Aorta (tissue), 5 donors: Measurements from ENCODE around the gene NFATC1. TPM values are rescaled to one million over a fixed set of nuclear protein-coding genes. Genes with fewer than 3 reads are reported as not detected.

Experiments used
- ATAC-seq: fragments of 200-7000 bp; cut with Tn5 transposase; one replicate; pipeline ENCODE4 v1.9.1; 2022; ENCODE audit warnings: moderate library complexity; ENCODE audit not compliant: low FRiP score
- DNase-seq, 2 donors: peaks; one replicate each; pipeline ENCODE4 v3.0.0-alpha.2; 2020
- H3K27ac ChIP-seq, 2 donors: one replicate each; pipeline ENCODE4 v1.5.1; 2013; ENCODE audit warnings: low read length in 2 of 2, mild to moderate bottlenecking in 2 of 2, moderate library complexity in 2 of 2, control low read depth in 1 of 2, inconsistent platforms in 1 of 2, low read depth in 1 of 2
- H3K27me3 ChIP-seq, 2 donors: one replicate each; pipeline ENCODE4 v1.6.1; 2013; ENCODE audit warnings: control low read depth in 1 of 2, low read length in 1 of 2, mild to moderate bottlenecking in 1 of 2, moderate library complexity in 1 of 2; ENCODE audit not compliant: insufficient read depth in 2 of 2, control insufficient read depth in 1 of 2
- H3K36me3 ChIP-seq, 2 donors: one replicate each; pipeline ENCODE4 v1.6.1; 2013; ENCODE audit warnings: control low read depth in 1 of 2, low read length in 1 of 2, mild to moderate bottlenecking in 1 of 2; ENCODE audit not compliant: insufficient read depth in 2 of 2, control insufficient read depth in 1 of 2
- H3K4me1 ChIP-seq, 2 donors: one replicate each; pipeline ENCODE4 v1.6.1; 2013; ENCODE audit warnings: low read length in 2 of 2, control low read depth in 1 of 2, mild to moderate bottlenecking in 1 of 2, moderate library complexity in 1 of 2; ENCODE audit not compliant: insufficient read depth in 2 of 2, control insufficient read depth in 1 of 2
- H3K4me3 ChIP-seq, 2 donors: one replicate each; pipeline ENCODE4 v1.5.1; 2013; ENCODE audit warnings: low read length in 2 of 2, control low read depth in 1 of 2, mild to moderate bottlenecking in 1 of 2
- H3K9me3 ChIP-seq: one replicate; pipeline ENCODE4 v1.6.1; 2013; ENCODE audit warnings: mild to moderate bottlenecking, low read length; ENCODE audit not compliant: control insufficient read depth
- WGBS, 2 donors: extraction: QIAGEN DNeasy Blood & Tissue Kit; methylation state at CpG; one replicate each; pipeline ENCODE4 v1.1.7; 2013; 5-methylcytosine and 5-hydroxymethylcytosine counted together
- intact Hi-C, 2 donors: fragments of 100-400 bp; cut with DNase I; formaldehyde crosslinking; loops; one replicate each; pipeline versions ENCODE4 v1.14.2 to v1.15.0; 2022
- polyA plus RNA-seq, 2 donors: library from polyadenylated mRNA; stranded (reverse); fragments of 200-250 nt; gene quantifications; one replicate each; pipeline ENCODE4 v1.2.3, GENCODE V29; 2013
- total RNA-seq, 2 donors: library from RNA; stranded (reverse); fragmentation: NEBNext Ultra II Directional; extraction: Animal tissue kit (Norgen Biotek cat#: 25700); gene quantifications; one replicate each; pipeline ENCODE4 v1.2.1, GENCODE V29; 2021
- donor health status: healthy with polysubstance abuse.
- donor health status: Bipolar disorder and iron deficiency.
- donor health status: DM: no; HTN: no; CAD: no.
- donor health status: DM: no; HTN: no; CAD: no.
- donor health status: DM: yes; HTN: yes; CAD: no.

Gene NFATC1
- total and polyA plus RNA-seq, 4 donors, result 2.0 to 39.2 (median 22.2) TPM

GRCh38 chr18:79506191-79507075, 110.7 kb downstream of the NFATC1 start:
- Histone ChIP-seq H3K4me1 (no peaks in the 10 kb centered on the region), H3K27ac (peak overlapping the region; percentile 34 to 42), H3K36me3 (no peaks in the 10 kb centered on the region), H3K9me3 (no peaks in the 10 kb centered on the region), H3K4me3 (no peak overlapping the region), H3K27me3 (no peaks in the 10 kb centered on the region)
- DNase-seq (peak; percentile 64 to 73), ATAC-seq (peak; percentile 53)
- 52 to 60% methylated on average over 20 of the region's 20 CpGs for WGBS, 2 donors
- intact Hi-C loops, result loop anchor here (1.0 to 5.0 kb wide), 3 partner anchors 20 to 104 kb away; no protein-coding TSS in a partner anchor

- intact Hi-C loops, result loop anchor here (1.0 to 5.0 kb wide), 3 partner anchors 21 to 105 kb away; no protein-coding TSS in a partner anchor
- Histone ChIP-seq H3K4me3 (no peak overlapping the region), H3K27me3 (no peaks in the 10 kb centered on the region), H3K9me3 (no peaks in the 10 kb centered on the region), H3K36me3 (no peaks in the 10 kb centered on the region), H3K4me1 (no peaks in the 10 kb centered on the region), H3K27ac (peak overlapping the region; percentile 34 to 42)
- DNase-seq, result peak; percentile 85 to 88
- 0 to 2% methylated on average over 24 of the region's 24 CpGs for WGBS, 2 donors
- peak; percentile 92 for ATAC-seq
Measured at GRCh38 chr18:79507076-79507545, 111.4 kb downstream of the NFATC1 start.

GRCh38 chr18:79507546-79508480, 112.1 kb downstream of the NFATC1 start:
- H3K36me3 ChIP-seq, result no peaks in the 10 kb centered on the region
- peak overlapping the region; percentile 22 to 28 for H3K4me3 ChIP-seq
- H3K27ac ChIP-seq, result peak overlapping the region in 1 of 2 donors; percentile 61
- DNase-seq (peak; percentile 89 to 93), ATAC-seq (peak; percentile 91)
- 5 to 6% methylated on average over 45 to 46 of the region's 46 CpGs for WGBS, 2 donors
- H3K9me3 ChIP-seq, result no peaks in the 10 kb centered on the region
- no peaks in the 10 kb centered on the region for H3K4me1 ChIP-seq
- no peaks in the 10 kb centered on the region for H3K27me3 ChIP-seq
- intact Hi-C loops, result loop anchor here (1.0 to 5.0 kb wide), 3 partner anchors 22 to 106 kb away; no protein-coding TSS in a partner anchor

- peak; percentile 61 to 67 for DNase-seq
- Histone ChIP-seq H3K36me3 (no peaks in the 10 kb centered on the region), H3K4me3 (no peak overlapping the region), H3K4me1 (no peaks in the 10 kb centered on the region), H3K9me3 (no peaks in the 10 kb centered on the region), H3K27ac (no peak overlapping the region), H3K27me3 (no peaks in the 10 kb centered on the region)
- 92 to 94% methylated on average over 40 of the region's 40 CpGs for WGBS, 2 donors
- intact Hi-C loops, result loop anchor here (5.0 kb wide), 2 partner anchors 68 to 107 kb away; no protein-coding TSS in a partner anchor
- ATAC-seq, result no peak
Measured at GRCh38 chr18:79508565-79509535, 113.1 kb downstream of the NFATC1 start.

GRCh38 chr18:79509536-79509930, 113.8 kb downstream of the NFATC1 start:
- intact Hi-C loops, result loop anchor here (5.0 kb wide), 2 partner anchors 68 to 107 kb away; no protein-coding TSS in a partner anchor
- WGBS, 2 donors, result 94 to 95% methylated on average over 8 of the region's 8 CpGs
- no peak for ATAC-seq

GRCh38 chr18:79510046-79510685, 114.4 kb downstream of the NFATC1 start:
- no peaks in the 10 kb centered on the region for H3K27me3 ChIP-seq
- H3K36me3 ChIP-seq, result no peaks in the 10 kb centered on the region
- H3K9me3 ChIP-seq, result no peaks in the 10 kb centered on the region
- intact Hi-C loops, result loop anchor here in 1 of 2 donors (10.0 kb wide), 1 partner anchor 65 kb away; no protein-coding TSS in a partner anchor
- ATAC-seq, result no peak
- H3K27ac ChIP-seq, result no peak overlapping the region
- no peak overlapping the region for H3K4me3 ChIP-seq
- H3K4me1 ChIP-seq, result no peaks in the 10 kb centered on the region
- WGBS, 2 donors, result 95 to 97% methylated on average over 20 of the region's 20 CpGs
- DNase-seq, result peak; percentile 15 to 21

More at GRCh38 chr18:79509536-79509930, 113.8 kb downstream of the NFATC1 start:
- Histone ChIP-seq H3K4me1 (no peaks in the 10 kb centered on the region), H3K4me3 (no peak overlapping the region), H3K27me3 (no peaks in the 10 kb centered on the region), H3K9me3 (no peaks in the 10 kb centered on the region), H3K27ac (no peak overlapping the region), H3K36me3 (no peaks in the 10 kb centered on the region)
- DNase-seq, result peak; percentile 18 to 66

- no peaks in the 10 kb centered on the region for H3K27me3 ChIP-seq
- H3K36me3 ChIP-seq, result no peaks in the 10 kb centered on the region
- WGBS, 2 donors, result 95 to 97% methylated on average over 36 of the region's 36 CpGs
- H3K9me3 ChIP-seq, result no peaks in the 10 kb centered on the region
- ATAC-seq (no peak), DNase-seq (peak; percentile 32 to 74)
- H3K27ac ChIP-seq, result no peak overlapping the region
- intact Hi-C loops, result loop anchor here in 1 of 2 donors (10.0 kb wide), 1 partner anchor 64 kb away; no protein-coding TSS in a partner anchor
- no peak overlapping the region for H3K4me3 ChIP-seq
- no peaks in the 10 kb centered on the region for H3K4me1 ChIP-seq
Measured at GRCh38 chr18:79510731-79511241, 115.1 kb downstream of the NFATC1 start.
